NOMO-1 (cell line): ENCODE measurements around the gene TMA7B.

Experiments used
- DNase-seq, 2 experiments: peaks; one replicate each; lab custom pipeline; 2025; ENCODE audit not compliant: unreplicated experiment in 2 of 2; lab: John Stamatoyannopoulos, UW

Gene TMA7B

GRCh38 chr22:39959640-39960447 is at the start of gene TMA7B:
Gene TMA7B (plus strand): TSS chr22:39960397. CDS start chr22:39964375, 3,978 bp downstream.
- DNase-seq: peak in 1 of 2 experiments; percentile 22

- no peak for DNase-seq
Measured at GRCh38 chr22:39910876-39911613, 49.2 kb upstream of the TMA7B start.

- no peak for DNase-seq
Measured at GRCh38 chr22:39913321-39913720, 46.9 kb upstream of the TMA7B start.

GRCh38 chr22:39913886-39914285 is 46.3 kb upstream of the TMA7B start:
- no peak for DNase-seq

- no peak for DNase-seq
Measured at GRCh38 chr22:39914584-39914983, 45.6 kb upstream of the TMA7B start.

- no peak for DNase-seq
Measured at GRCh38 chr22:39915295-39915726, 44.9 kb upstream of the TMA7B start.

GRCh38 chr22:39916496-39916895 is 43.7 kb upstream of the TMA7B start:
- no peak for DNase-seq

GRCh38 chr22:39917197-39917643 is 43.0 kb upstream of the TMA7B start:
- no peak for DNase-seq

- no peak for DNase-seq
Measured at GRCh38 chr22:39917776-39918495, 42.3 kb upstream of the TMA7B start.

- DNase-seq: no peak
Measured at GRCh38 chr22:39920134-39920743, 40.0 kb upstream of the TMA7B start.

GRCh38 chr22:39923696-39924095 is 36.5 kb upstream of the TMA7B start:
- DNase-seq: no peak

- DNase-seq: no peak
Measured at GRCh38 chr22:39924286-39924685, 35.9 kb upstream of the TMA7B start.

- no peak for DNase-seq
Measured at GRCh38 chr22:39925273-39925672, 34.9 kb upstream of the TMA7B start.

- DNase-seq: peak in 1 of 2 experiments; percentile 17
Measured at GRCh38 chr22:39925909-39926679, 34.1 kb upstream of the TMA7B start.

- no peak for DNase-seq
Measured at GRCh38 chr22:39926753-39927152, 33.4 kb upstream of the TMA7B start.

- no peak for DNase-seq
Measured at GRCh38 chr22:39927544-39927943, 32.7 kb upstream of the TMA7B start.

- peak in 1 of 2 experiments; percentile 61 for DNase-seq
Measured at GRCh38 chr22:39928536-39929520, 31.4 kb upstream of the TMA7B start.

- peak in 1 of 2 experiments; percentile 5 for DNase-seq
Measured at GRCh38 chr22:39931251-39931650, 28.9 kb upstream of the TMA7B start.

GRCh38 chr22:39932166-39932565 is 28.0 kb upstream of the TMA7B start:
- DNase-seq: no peak
